Subcutaneous adipose tissue (tissue), 4 donors: ENCODE data around the gene GUCY2C. TPM values are rescaled to one million over a fixed set of nuclear protein-coding genes. Genes with fewer than 3 reads are reported as not detected.

Experiments used
- total RNA-seq, 4 donors: library from RNA; depleted of rRNA; stranded (reverse); fragments of >200 nt; gene quantifications; one replicate each; pipeline ENCODE4 v1.1.0, GENCODE V29; 2016
- TF ChIP-seq, protein P1 (sequence below): fragments of 450-650 bp; IDR thresholded peaks from one replicate; pipeline ENCODE4 v1.5.1; 2016; ENCODE audit warnings: low read depth, mild to moderate bottlenecking, control low read depth, antibody characterized with exemption, moderate library complexity

Gene GUCY2C
- total RNA-seq, 4 donors from 2014 or later: 0.17 TPM; not detected in 3

GRCh38 chr12:14716848-14717444 lies 20.5 kb upstream of the GUCY2C start:
- TF ChIP-seq, protein P1, sequence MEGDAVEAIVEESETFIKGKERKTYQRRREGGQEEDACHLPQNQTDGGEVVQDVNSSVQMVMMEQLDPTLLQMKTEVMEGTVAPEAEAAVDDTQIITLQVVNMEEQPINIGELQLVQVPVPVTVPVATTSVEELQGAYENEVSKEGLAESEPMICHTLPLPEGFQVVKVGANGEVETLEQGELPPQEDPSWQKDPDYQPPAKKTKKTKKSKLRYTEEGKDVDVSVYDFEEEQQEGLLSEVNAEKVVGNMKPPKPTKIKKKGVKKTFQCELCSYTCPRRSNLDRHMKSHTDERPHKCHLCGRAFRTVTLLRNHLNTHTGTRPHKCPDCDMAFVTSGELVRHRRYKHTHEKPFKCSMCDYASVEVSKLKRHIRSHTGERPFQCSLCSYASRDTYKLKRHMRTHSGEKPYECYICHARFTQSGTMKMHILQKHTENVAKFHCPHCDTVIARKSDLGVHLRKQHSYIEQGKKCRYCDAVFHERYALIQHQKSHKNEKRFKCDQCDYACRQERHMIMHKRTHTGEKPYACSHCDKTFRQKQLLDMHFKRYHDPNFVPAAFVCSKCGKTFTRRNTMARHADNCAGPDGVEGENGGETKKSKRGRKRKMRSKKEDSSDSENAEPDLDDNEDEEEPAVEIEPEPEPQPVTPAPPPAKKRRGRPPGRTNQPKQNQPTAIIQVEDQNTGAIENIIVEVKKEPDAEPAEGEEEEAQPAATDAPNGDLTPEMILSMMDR: no peak

- TF ChIP-seq, protein P1: no peak
These were observed 18.0 kb upstream of the GUCY2C start for GRCh38 chr12:14714437-14714836.

DNA sequence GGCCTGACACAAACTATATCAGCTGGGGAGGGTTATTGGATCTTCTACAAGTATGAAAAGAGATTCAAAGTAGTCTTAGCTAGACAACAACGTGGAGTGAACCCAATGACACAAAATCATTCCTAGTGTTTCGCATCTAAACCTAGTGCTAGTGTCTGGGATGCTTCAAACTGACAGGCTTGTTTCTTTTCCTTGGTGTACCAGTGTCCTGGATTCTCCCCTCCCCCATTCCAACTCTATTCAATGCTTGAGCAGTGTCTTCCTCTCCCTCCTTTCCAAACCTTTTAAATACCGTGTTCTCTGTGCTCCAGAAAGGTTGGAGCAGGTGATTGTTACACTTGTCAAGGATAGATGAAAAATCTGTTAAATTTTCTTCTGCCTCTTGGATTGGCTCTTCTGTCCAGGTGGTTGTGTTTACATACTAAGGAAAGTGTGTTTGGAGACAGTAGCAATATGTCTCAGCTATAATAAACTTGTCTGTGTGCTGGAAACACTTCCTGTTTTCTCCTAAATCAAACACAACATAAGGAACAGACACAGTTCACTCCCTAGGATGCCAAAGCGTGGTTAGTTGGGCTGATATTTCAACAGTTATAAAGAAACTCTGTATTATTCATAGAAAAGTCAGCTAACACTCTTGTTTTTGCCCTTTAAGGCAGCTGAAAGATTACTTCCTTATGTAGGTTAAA lies 14.4 kb upstream of the GUCY2C start:
- TF ChIP-seq, protein P1: no peak

DNA sequence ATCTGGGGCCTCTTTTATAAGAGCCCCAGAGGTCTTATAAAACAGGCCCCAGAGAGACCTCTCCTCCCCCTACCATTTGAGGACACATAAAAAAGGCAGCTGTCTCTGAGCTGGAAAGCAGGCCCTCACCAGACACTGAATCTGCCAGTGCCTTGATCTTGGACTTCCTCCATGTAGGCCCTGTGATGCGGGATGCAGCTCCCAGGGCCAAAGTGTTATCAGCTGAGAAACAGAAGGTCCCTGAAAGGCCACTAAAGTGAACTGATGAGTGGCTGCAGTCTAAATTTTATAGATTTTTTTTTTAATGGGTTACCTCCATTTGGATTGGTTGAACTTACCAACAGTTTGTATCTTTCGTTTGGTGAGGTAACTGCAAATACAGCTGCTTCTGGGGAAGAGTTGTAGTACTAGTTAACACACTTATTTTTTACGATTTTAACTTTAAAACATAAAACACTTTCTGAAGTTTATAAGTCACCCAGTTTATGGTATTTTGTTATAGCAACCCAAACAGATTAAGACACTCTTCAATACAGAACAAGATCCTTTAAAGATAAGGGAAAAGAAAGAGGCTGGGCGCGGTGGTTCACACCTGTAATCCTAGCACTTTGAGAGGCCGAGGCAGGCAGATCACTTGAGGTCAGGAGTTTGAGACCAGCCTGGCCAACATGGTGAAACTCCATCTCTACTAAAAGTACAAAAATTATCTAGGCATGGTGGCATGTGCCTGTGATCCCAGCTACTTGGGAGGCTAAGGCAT lies 5.6 kb upstream of the GUCY2C start:
- TF ChIP-seq, protein P1: no peak

- TF ChIP-seq, protein P1: no peak
These were observed 4.5 kb upstream of the GUCY2C start for GRCh38 chr12:14700935-14701334.

- TF ChIP-seq, protein P1: no peak
These were observed 3.5 kb upstream of the GUCY2C start for GRCh38 chr12:14699923-14700322.

DNA sequence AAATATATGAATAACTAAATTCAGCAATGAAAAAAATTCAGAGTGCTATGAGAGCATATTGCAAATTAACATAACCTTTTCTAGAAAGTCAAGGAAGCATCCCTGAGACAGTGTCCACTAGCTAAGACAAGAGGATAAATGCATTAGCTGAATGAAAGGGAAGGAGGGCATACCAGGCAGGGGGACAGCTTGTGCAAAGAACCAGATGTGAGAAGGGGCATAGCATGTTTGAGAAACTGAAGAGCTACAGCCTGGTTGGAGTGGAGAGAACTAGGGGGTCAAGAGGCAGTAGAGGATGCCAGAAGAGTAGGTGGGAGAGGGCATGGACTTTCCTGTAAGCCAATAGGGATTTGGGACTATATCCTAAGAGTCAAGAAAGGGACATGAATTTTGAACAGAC lies 2.2 kb upstream of the GUCY2C start:
- TF ChIP-seq, protein P1: no peak
